ENCODE data around the gene TTLL10. TPM values are rescaled to one million over a fixed set of nuclear protein-coding genes. Genes with fewer than 3 reads are reported as not detected.

Gene TTLL10
- total RNA-seq, 1 donor from 2014 or later, result not detected

GRCh38 chr1:1199141-1199960, 25.7 kb downstream of the TTLL10 start:
- H3K27me3 ChIP-seq, result no peaks in the 10 kb centered on the region
- no peaks in the 10 kb centered on the region for H3K36me3 ChIP-seq
- H3K27ac ChIP-seq, result no peak overlapping the region
- no peak for DNase-seq (ENCODE audit: extremely low spot score in 2 of 2)
- no peak overlapping the region for H3K4me3 ChIP-seq
- no peak for TF ChIP-seq CTCF (IDR thresholded peaks at IDR 0.05)
- no peak for TF ChIP-seq POLR2A (IDR thresholded peaks at IDR 0.05)
- no peak for TF ChIP-seq POLR2AphosphoS5 (IDR thresholded peaks at IDR 0.05; ENCODE audit: insufficient read depth in 1 of 2, low read depth in 1 of 2)
- H3K9me3 ChIP-seq, result peaks cover 4% of the 10 kb centered on the region
- H3K4me1 ChIP-seq, result peaks cover 10% of the 10 kb centered on the region
- intact Hi-C loops (cut with DNase I), result no loop called here

- Histone ChIP-seq H3K27me3 (no peaks in the 10 kb centered on the region), H3K4me3 (peak overlapping the region; percentile 38 to 59), H3K36me3 (no peaks in the 10 kb centered on the region), H3K4me1 (peaks cover 11% of the 10 kb centered on the region), H3K9me3 (peaks cover under 1% of the 10 kb centered on the region), H3K27ac (no peak overlapping the region)
- no peak for DNase-seq (ENCODE audit: extremely low spot score in 2 of 2)
- intact Hi-C loops (cut with DNase I), result no loop called here
- TF ChIP-seq POLR2A (IDR thresholded peaks at IDR 0.05) (no peak), POLR2AphosphoS5 (IDR thresholded peaks at IDR 0.05; ENCODE audit: insufficient read depth in 1 of 2, low read depth in 1 of 2) (no peak), CTCF (IDR thresholded peaks at IDR 0.05) (no peak)
Measured at GRCh38 chr1:1199961-1200875, 26.5 kb downstream of the TTLL10 start.

- Histone ChIP-seq H3K27ac (peak overlapping the region; percentile 53), H3K9me3 (no peaks in the 10 kb centered on the region), H3K4me3 (peak overlapping the region; percentile 38 to 59), H3K36me3 (no peaks in the 10 kb centered on the region), H3K27me3 (no peaks in the 10 kb centered on the region), H3K4me1 (peaks cover 20% of the 10 kb centered on the region)
- peak in 1 of 2 donors; percentile 24 for TF ChIP-seq POLR2AphosphoS5 (IDR thresholded peaks at IDR 0.05; ENCODE audit: insufficient read depth in 1 of 2, low read depth in 1 of 2)
- TF ChIP-seq POLR2A (IDR thresholded peaks at IDR 0.05), result peak in 1 of 2 donors; percentile 7
- TF ChIP-seq CTCF (IDR thresholded peaks at IDR 0.05), result no peak
- no peak for DNase-seq (ENCODE audit: extremely low spot score in 2 of 2)
- intact Hi-C loops (cut with DNase I), result no loop called here
Measured at GRCh38 chr1:1200876-1201810, 27.5 kb downstream of the TTLL10 start.

- no peak for DNase-seq (ENCODE audit: extremely low spot score in 2 of 2)
- no peak for TF ChIP-seq CTCF (IDR thresholded peaks at IDR 0.05)
- TF ChIP-seq POLR2AphosphoS5 (IDR thresholded peaks at IDR 0.05; ENCODE audit: insufficient read depth in 1 of 2, low read depth in 1 of 2), result no peak
- no peak for TF ChIP-seq POLR2A (IDR thresholded peaks at IDR 0.05)
- no peaks in the 10 kb centered on the region for H3K36me3 ChIP-seq
- H3K4me1 ChIP-seq, result peaks cover 39% of the 10 kb centered on the region
- no peaks in the 10 kb centered on the region for H3K9me3 ChIP-seq
- no peaks in the 10 kb centered on the region for H3K27me3 ChIP-seq
- no peak overlapping the region for H3K4me3 ChIP-seq
- intact Hi-C loops (cut with DNase I), result no loop called here
- no peak overlapping the region for H3K27ac ChIP-seq
Measured at GRCh38 chr1:1202831-1203560, 29.3 kb downstream of the TTLL10 start.

Measured in vagina (tissue), 2 donors.